ENCODE results near the gene AIFM3. TPM values are rescaled to one million over a fixed set of nuclear protein-coding genes. Genes with fewer than 3 reads are reported as not detected.
A peak's percentile ranks its signal among the peaks of the same experiment; 100 is the strongest.

Gene AIFM3
- total RNA-seq, 1 experiment from 2014 or later = not detected

- Histone ChIP-seq H2AFZ (ENCODE audit: low read length) (no peak overlapping the region), H3K9ac (ENCODE audit: low read length) (no peak overlapping the region), H3K9me2 (replicated peaks; ENCODE audit: insufficient read depth, low read length) (no peaks in the 10 kb centered on the region), H3K9me3 (ENCODE audit: low read length) (no peaks in the 10 kb centered on the region), H3K79me2 (ENCODE audit: low read length) (peaks cover 18% of the 10 kb centered on the region), H3K36me3 (ENCODE audit: insufficient read depth, low read length) (no peaks in the 10 kb centered on the region; the same call in 1 of the 2 replicates), H3K4me3 (ENCODE audit: low read length) (no peak overlapping the region), H3K4me1 (ENCODE audit: low read length) (peaks cover 17% of the 10 kb centered on the region), H3K27ac (ENCODE audit: low read length) (no peak overlapping the region), H3K27me3 (ENCODE audit: low read length) (no peaks in the 10 kb centered on the region), H4K20me1 (ENCODE audit: insufficient read depth, low read depth, low read length) (peaks cover under 1% of the 10 kb centered on the region; the same call in 1 of the 2 replicates), H3K4me2 (ENCODE audit: low read depth, low read length, poor library complexity, severe bottlenecking) (no peak overlapping the region)
- DNase-seq = no peak
These were observed 30.6 kb downstream of the AIFM3 start for GRCh38 chr22:20997536-20998257.

GRCh38 chr22:20998411-20999336 is 31.6 kb downstream of the AIFM3 start:
- peaks cover 27% of the 10 kb centered on the region for H3K4me1 ChIP-seq (ENCODE audit: low read length)
- no peaks in the 10 kb centered on the region for H3K9me3 ChIP-seq (ENCODE audit: low read length)
- H3K9ac ChIP-seq (ENCODE audit: low read length) = no peak overlapping the region
- peaks cover 28% of the 10 kb centered on the region for H3K79me2 ChIP-seq (ENCODE audit: low read length)
- H3K9me2 ChIP-seq (replicated peaks; ENCODE audit: insufficient read depth, low read length) = no peaks in the 10 kb centered on the region
- H2AFZ ChIP-seq (ENCODE audit: low read length) = no peak overlapping the region
- H4K20me1 ChIP-seq (ENCODE audit: insufficient read depth, low read depth, low read length) = peaks cover 3% of the 10 kb centered on the region; the same call in 1 of the 2 replicates
- no peaks in the 10 kb centered on the region; the same call in 1 of the 2 replicates for H3K36me3 ChIP-seq (ENCODE audit: insufficient read depth, low read length)
- H3K27me3 ChIP-seq (ENCODE audit: low read length) = no peaks in the 10 kb centered on the region
- H3K4me2 ChIP-seq (ENCODE audit: low read depth, low read length, poor library complexity, severe bottlenecking) = no peak overlapping the region
- no peak overlapping the region for H3K4me3 ChIP-seq (ENCODE audit: low read length)
- no peak overlapping the region for H3K27ac ChIP-seq (ENCODE audit: low read length)
- peak; percentile 56 for DNase-seq

GRCh38 chr22:20999350-21000206 is 32.5 kb downstream of the AIFM3 start:
- no peak overlapping the region for H2AFZ ChIP-seq (ENCODE audit: low read length)
- H3K27ac ChIP-seq (ENCODE audit: low read length) = no peak overlapping the region
- H3K9me2 ChIP-seq (replicated peaks; ENCODE audit: insufficient read depth, low read length) = no peaks in the 10 kb centered on the region
- H3K4me1 ChIP-seq (ENCODE audit: low read length) = peaks cover 30% of the 10 kb centered on the region
- DNase-seq = no peak
- no peaks in the 10 kb centered on the region for H3K9me3 ChIP-seq (ENCODE audit: low read length)
- H3K27me3 ChIP-seq (ENCODE audit: low read length) = no peaks in the 10 kb centered on the region
- peak overlapping the region; percentile 95 for H3K4me2 ChIP-seq (ENCODE audit: low read depth, low read length, poor library complexity, severe bottlenecking)
- no peak overlapping the region; the same call in 1 of the 2 replicates for H3K4me3 ChIP-seq (ENCODE audit: low read length)
- H3K79me2 ChIP-seq (ENCODE audit: low read length) = peaks cover 32% of the 10 kb centered on the region
- peak overlapping the region; percentile 100; the same call in 1 of the 2 replicates for H3K9ac ChIP-seq (ENCODE audit: low read length)
- peaks cover 3% of the 10 kb centered on the region; the same call in 1 of the 2 replicates for H4K20me1 ChIP-seq (ENCODE audit: insufficient read depth, low read depth, low read length)
- no peaks in the 10 kb centered on the region; the same call in 1 of the 2 replicates for H3K36me3 ChIP-seq (ENCODE audit: insufficient read depth, low read length)

GRCh38 chr22:21000207-21000986 is 33.3 kb downstream of the AIFM3 start:
- Histone ChIP-seq H2AFZ (ENCODE audit: low read length) (no peak overlapping the region), H4K20me1 (ENCODE audit: insufficient read depth, low read depth, low read length) (peaks cover 3% of the 10 kb centered on the region; the same call in 1 of the 2 replicates), H3K9ac (ENCODE audit: low read length) (peak overlapping the region; percentile 100), H3K4me1 (ENCODE audit: low read length) (peaks cover 30% of the 10 kb centered on the region), H3K4me3 (ENCODE audit: low read length) (peak overlapping the region; percentile 95), H3K9me3 (ENCODE audit: low read length) (no peaks in the 10 kb centered on the region), H3K4me2 (ENCODE audit: low read depth, low read length, poor library complexity, severe bottlenecking) (peak overlapping the region; percentile 95), H3K9me2 (replicated peaks; ENCODE audit: insufficient read depth, low read length) (no peaks in the 10 kb centered on the region), H3K79me2 (ENCODE audit: low read length) (peaks cover 32% of the 10 kb centered on the region), H3K27me3 (ENCODE audit: low read length) (no peaks in the 10 kb centered on the region), H3K27ac (ENCODE audit: low read length) (peak overlapping the region; percentile 100), H3K36me3 (ENCODE audit: insufficient read depth, low read length) (no peaks in the 10 kb centered on the region; the same call in 1 of the 2 replicates)
- DNase-seq = no peak

- Histone ChIP-seq H3K9ac (ENCODE audit: low read length) (peak overlapping the region; percentile 100), H4K20me1 (ENCODE audit: insufficient read depth, low read depth, low read length) (peaks cover 3% of the 10 kb centered on the region; the same call in 1 of the 2 replicates), H3K36me3 (ENCODE audit: insufficient read depth, low read length) (no peaks in the 10 kb centered on the region; the same call in 1 of the 2 replicates), H2AFZ (ENCODE audit: low read length) (0 out of 2 replicates have a peak overlapping the region, but pooled peaks have one; percentile 21), H3K4me1 (ENCODE audit: low read length) (peaks cover 30% of the 10 kb centered on the region), H3K4me2 (ENCODE audit: low read depth, low read length, poor library complexity, severe bottlenecking) (peak overlapping the region; percentile 95), H3K9me2 (replicated peaks; ENCODE audit: insufficient read depth, low read length) (no peaks in the 10 kb centered on the region), H3K4me3 (ENCODE audit: low read length) (peak overlapping the region; percentile 95), H3K27ac (ENCODE audit: low read length) (peak overlapping the region; percentile 100), H3K79me2 (ENCODE audit: low read length) (peaks cover 32% of the 10 kb centered on the region), H3K27me3 (ENCODE audit: low read length) (no peaks in the 10 kb centered on the region), H3K9me3 (ENCODE audit: low read length) (no peaks in the 10 kb centered on the region)
- no peak for DNase-seq
These were observed 34.0 kb downstream of the AIFM3 start for GRCh38 chr22:21000987-21001600.

GRCh38 chr22:21001601-21002325 is 34.7 kb downstream of the AIFM3 start, which contains the start of gene THAP7:
THAP7 (minus strand) TSS chr22:21002118; CDS start chr22:21001911, 207 bp downstream.
- Histone ChIP-seq H3K36me3 (ENCODE audit: insufficient read depth, low read length) (no peaks in the 10 kb centered on the region; the same call in 1 of the 2 replicates), H3K4me2 (ENCODE audit: low read depth, low read length, poor library complexity, severe bottlenecking) (peak within 1 kb of the TSS; percentile 95), H3K9ac (ENCODE audit: low read length) (peak within 1 kb of the TSS; percentile 100), H3K9me3 (ENCODE audit: low read length) (no peaks in the 10 kb centered on the region), H3K9me2 (replicated peaks; ENCODE audit: insufficient read depth, low read length) (no peaks in the 10 kb centered on the region), H3K27me3 (ENCODE audit: low read length) (no peaks in the 10 kb centered on the region), H3K79me2 (ENCODE audit: low read length) (peaks cover 32% of the 10 kb centered on the region), H2AFZ (ENCODE audit: low read length) (peak within 1 kb of the TSS; percentile 80; the same call in 1 of the 2 replicates), H3K4me1 (ENCODE audit: low read length) (peaks cover 30% of the 10 kb centered on the region), H3K27ac (ENCODE audit: low read length) (peak within 1 kb of the TSS; percentile 100), H4K20me1 (ENCODE audit: insufficient read depth, low read depth, low read length) (peaks cover 3% of the 10 kb centered on the region; the same call in 1 of the 2 replicates), H3K4me3 (ENCODE audit: low read length) (peak within 1 kb of the TSS; percentile 95)
- peak; percentile 99 for DNase-seq

All from Karpas-422 (cell line).